Epithelial cell of proximal tubule (primary cell): ENCODE results near the gene ATP5MG. TPM values are rescaled to one million over a fixed set of nuclear protein-coding genes. Genes with fewer than 3 reads are reported as not detected.

Source experiments
- DNase-seq: peaks from one replicate; pipeline ENCODE4 v3.0.0-alpha.2; 2011; ENCODE audit warnings: low read depth
- H3K4me3 ChIP-seq: 2 replicates; pipeline ENCODE4 v1.5.1; 2011; ENCODE audit warnings: low read depth, mild to moderate bottlenecking, low read length
- total RNA-seq: library from RNA; depleted of rRNA; stranded (reverse); fragments of >200 nt; gene quantifications from 2 replicates; pipeline ENCODE4 v1.2.3, GENCODE V29; 2015
- TF ChIP-seq, protein P1 (sequence below): conservative IDR thresholded peaks from 2 replicates; pipeline ENCODE4 v1.5.1; 2012; ENCODE audit warnings: low read depth, mild to moderate bottlenecking, low read length

The ATP5MG gene, protein sequence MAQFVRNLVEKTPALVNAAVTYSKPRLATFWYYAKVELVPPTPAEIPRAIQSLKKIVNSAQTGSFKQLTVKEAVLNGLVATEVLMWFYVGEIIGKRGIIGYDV
- total RNA-seq = 82.7 and 86.8 TPM in 2 replicates

GRCh38 chr11:118401151-118401879 lies at the start of gene ATP5MG:
Gene ATP5MG, plus strand, starts transcription at chr11:118401606. Its CDS starts 60 bp downstream, at chr11:118401666.
- TF ChIP-seq, protein P1, sequence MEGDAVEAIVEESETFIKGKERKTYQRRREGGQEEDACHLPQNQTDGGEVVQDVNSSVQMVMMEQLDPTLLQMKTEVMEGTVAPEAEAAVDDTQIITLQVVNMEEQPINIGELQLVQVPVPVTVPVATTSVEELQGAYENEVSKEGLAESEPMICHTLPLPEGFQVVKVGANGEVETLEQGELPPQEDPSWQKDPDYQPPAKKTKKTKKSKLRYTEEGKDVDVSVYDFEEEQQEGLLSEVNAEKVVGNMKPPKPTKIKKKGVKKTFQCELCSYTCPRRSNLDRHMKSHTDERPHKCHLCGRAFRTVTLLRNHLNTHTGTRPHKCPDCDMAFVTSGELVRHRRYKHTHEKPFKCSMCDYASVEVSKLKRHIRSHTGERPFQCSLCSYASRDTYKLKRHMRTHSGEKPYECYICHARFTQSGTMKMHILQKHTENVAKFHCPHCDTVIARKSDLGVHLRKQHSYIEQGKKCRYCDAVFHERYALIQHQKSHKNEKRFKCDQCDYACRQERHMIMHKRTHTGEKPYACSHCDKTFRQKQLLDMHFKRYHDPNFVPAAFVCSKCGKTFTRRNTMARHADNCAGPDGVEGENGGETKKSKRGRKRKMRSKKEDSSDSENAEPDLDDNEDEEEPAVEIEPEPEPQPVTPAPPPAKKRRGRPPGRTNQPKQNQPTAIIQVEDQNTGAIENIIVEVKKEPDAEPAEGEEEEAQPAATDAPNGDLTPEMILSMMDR = no peak
- peak; percentile 57 for DNase-seq
- peak within 1 kb of the TSS; percentile 85 for H3K4me3 ChIP-seq

DNA sequence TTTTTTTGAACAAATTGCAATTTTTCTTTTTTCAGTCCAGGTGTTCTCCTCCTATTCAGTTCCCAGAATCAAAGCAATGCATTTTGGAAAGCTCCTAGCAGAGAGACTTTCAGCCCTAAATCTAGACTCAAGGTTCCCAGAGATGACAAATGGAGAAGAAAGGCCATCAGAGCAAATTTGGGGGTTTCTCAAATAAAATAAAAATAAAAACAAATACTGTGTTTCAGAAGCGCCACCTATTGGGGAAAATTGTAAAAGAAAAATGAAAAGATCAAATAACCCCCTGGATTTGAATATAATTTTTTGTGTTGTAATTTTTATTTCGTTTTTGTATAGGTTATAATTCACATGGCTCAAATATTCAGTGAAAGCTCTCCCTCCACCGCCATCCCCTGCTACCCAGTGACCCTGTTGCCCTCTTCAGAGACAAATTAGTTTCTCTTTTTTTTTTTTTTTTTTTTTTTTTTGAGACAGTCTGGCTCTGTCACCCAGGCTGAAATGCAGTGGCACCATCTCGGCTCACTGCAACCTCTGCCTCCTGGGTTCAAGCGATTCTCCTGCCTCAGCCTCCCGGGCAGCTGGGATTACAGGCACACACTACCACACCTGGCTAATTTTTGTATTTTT lies 48.2 kb upstream of the ATP5MG start:
- H3K4me3 ChIP-seq = no peak overlapping the region
- no peak for DNase-seq
- TF ChIP-seq, protein P1 = peak; percentile 54

GRCh38 chr11:118358071-118358470 lies 43.3 kb upstream of the ATP5MG start:
- TF ChIP-seq, protein P1 = no peak
- no peak for DNase-seq
- H3K4me3 ChIP-seq = no peak overlapping the region

DNA sequence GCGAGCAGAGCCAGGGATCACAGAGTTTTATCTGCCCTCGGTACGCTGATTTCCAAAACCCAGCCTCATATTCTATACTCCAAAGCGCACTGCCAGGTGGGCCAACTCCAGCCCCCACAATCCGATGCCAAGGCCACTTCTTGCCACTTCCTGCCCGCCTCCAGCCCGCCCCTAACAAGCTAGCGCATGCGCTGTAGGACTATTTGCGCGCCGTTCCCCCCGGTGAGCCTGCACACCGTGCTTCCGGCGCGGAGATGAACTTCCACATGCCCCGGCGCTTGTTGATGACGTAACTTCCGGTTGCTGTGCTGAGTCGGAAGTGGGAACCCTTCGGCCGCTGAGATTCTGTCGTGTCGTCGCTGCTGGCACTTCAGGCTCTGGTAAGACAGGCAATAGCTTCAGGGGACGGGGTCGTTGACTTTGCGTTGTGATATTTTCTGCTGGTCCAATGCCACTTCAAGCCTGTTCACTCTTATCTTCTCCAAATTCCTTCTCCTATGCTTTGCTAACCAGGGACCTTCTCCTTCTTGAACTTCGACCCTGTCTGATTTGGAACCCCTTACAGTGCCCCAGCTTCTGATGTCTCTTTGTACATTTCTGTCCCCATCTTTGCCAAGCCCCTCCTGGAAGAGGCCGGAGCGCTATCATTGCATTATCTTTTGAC lies 42.0 kb upstream of the ATP5MG start, which contains the start of gene UBE4A:
Gene UBE4A, plus strand, starts transcription at position 306 of the 664 bp plus-strand sequence. CDS start 5,481 bp downstream, outside the sequence.
- DNase-seq = peak; percentile 45
- TF ChIP-seq, protein P1 = no peak
- peak within 1 kb of the TSS; percentile 98 for H3K4me3 ChIP-seq

DNA sequence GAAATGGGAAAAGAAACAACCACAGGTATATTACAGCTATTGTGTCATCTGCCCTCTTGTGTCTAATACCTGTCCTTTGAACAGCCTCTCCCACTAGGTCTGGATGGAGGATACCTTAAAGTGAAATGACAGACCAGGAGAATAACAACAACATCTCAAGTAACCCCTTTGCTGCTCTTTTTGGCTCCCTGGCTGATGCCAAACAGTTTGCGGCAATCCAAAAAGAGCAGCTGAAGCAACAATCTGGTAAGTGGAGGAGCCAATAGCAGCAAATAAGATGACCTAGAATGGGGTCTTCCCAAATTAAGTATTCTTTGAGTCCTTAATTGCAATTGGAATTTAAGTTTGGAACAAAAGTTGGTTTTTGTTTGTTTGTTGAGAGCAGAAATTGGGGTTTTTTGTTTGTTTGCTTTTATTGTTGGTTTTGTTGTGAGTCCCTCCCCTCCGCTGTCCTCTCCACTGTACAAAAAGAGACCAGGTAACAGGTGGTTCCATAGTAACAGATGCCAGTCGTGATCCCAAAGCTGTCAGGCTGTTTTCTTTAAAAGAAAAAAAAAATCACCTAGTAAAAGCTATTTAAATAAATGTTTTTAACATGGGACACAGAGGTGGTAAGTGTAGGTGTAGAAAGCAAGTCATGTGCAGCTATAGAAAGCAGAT lies 36.3 kb upstream of the ATP5MG start:
- DNase-seq = no peak
- H3K4me3 ChIP-seq = no peak overlapping the region
- TF ChIP-seq, protein P1 = no peak

GRCh38 chr11:118366287-118366686 lies 35.1 kb upstream of the ATP5MG start:
- no peak overlapping the region for H3K4me3 ChIP-seq
- DNase-seq = no peak
- TF ChIP-seq, protein P1 = no peak
